HUES6 (cell line): ENCODE measurements around the gene INHBA.
A peak's percentile ranks its signal among the peaks of the same experiment; 100 is the strongest.

ENCODE experiments used
- H3K27ac ChIP-seq: 2 replicates; pipeline ENCODE4 v1.7.0; 2013; ENCODE audit warnings: low read depth, mild to moderate bottlenecking, low read length, inconsistent platforms
- H3K27me3 ChIP-seq: 2 replicates; pipeline ENCODE4 v1.6.1; 2013; ENCODE audit warnings: low read length; ENCODE audit not compliant: control insufficient read depth, insufficient read depth
- H3K36me3 ChIP-seq: 2 replicates; pipeline ENCODE4 v1.6.1; 2013; ENCODE audit warnings: low read length; ENCODE audit not compliant: control insufficient read depth, insufficient read depth
- H3K4me1 ChIP-seq: 2 replicates; pipeline ENCODE4 v1.6.1; 2013; ENCODE audit warnings: low read length; ENCODE audit not compliant: control insufficient read depth, insufficient read depth
- H3K4me3 ChIP-seq: 2 replicates; pipeline ENCODE4 v1.5.1; 2013; ENCODE audit warnings: low read depth, low read length
- H3K9ac ChIP-seq: one replicate; pipeline ENCODE4 v1.6.1; 2013; ENCODE audit warnings: mild to moderate bottlenecking, low read length
- H3K9me3 ChIP-seq: 2 replicates; pipeline ENCODE4 v1.6.1; 2013; ENCODE audit warnings: low read depth, low read length; ENCODE audit not compliant: control insufficient read depth, insufficient read depth

Gene INHBA

DNA sequence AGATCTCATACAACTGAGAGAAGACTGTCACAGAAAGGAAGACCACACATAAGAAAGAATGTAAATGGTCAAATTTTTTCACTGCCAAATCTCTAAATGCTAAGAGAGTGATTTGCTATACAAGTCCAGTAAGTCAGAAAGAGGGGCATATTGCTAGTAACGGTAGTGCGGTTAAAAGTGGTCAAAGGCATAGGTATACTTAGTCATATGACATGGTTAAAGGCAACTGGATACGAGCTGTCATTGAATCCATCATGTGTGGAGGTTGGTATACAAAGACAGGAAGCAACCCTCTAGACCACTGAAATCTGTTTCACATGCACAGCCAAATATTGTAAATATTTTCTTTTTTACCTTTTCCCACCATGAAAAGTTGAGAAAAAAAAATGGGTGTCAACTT is 4.8 kb downstream of the INHBA start:
- no peaks in the 10 kb centered on the region for H3K9me3 ChIP-seq
- peaks cover 48% of the 10 kb centered on the region for H3K4me1 ChIP-seq
- H3K9ac ChIP-seq: no peak overlapping the region
- peaks cover 27% of the 10 kb centered on the region for H3K27me3 ChIP-seq
- no peaks in the 10 kb centered on the region for H3K36me3 ChIP-seq
- peak overlapping the region; percentile 79 for H3K4me3 ChIP-seq
- H3K27ac ChIP-seq: no peak overlapping the region

DNA sequence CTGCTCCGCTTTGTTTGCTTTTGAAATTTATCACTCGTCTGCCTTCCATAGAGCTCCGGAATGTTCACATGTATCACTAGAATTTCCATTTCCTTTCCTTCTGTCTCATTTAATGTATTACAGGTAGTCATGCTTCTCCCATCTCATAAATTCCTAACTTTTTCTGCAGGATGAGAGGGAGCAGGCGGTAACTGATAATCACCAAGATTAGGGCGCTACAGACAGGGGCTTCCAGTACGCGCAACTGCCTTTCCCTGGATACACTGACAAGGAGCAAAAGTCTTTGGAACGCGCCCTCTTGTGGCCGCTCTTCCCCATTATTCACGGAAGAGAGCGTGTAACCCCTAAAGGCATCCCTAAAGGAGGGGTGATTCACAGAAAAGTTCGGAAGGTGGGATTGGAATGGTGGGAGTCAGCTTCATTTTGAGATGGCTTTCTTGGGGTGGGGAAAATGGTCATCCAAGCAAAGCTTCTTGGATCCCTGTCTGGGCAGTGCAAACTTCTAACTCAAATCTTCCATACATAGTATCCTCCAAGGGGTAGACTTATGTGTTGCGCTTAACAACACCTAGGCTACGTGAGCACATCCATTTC is 6.5 kb downstream of the INHBA start:
- no peaks in the 10 kb centered on the region for H3K9me3 ChIP-seq
- H3K4me1 ChIP-seq: peaks cover 43% of the 10 kb centered on the region
- H3K27ac ChIP-seq: no peak overlapping the region
- H3K4me3 ChIP-seq: no peak overlapping the region
- H3K27me3 ChIP-seq: peaks cover 19% of the 10 kb centered on the region
- peak overlapping the region; percentile 7 for H3K9ac ChIP-seq
- H3K36me3 ChIP-seq: no peaks in the 10 kb centered on the region

DNA sequence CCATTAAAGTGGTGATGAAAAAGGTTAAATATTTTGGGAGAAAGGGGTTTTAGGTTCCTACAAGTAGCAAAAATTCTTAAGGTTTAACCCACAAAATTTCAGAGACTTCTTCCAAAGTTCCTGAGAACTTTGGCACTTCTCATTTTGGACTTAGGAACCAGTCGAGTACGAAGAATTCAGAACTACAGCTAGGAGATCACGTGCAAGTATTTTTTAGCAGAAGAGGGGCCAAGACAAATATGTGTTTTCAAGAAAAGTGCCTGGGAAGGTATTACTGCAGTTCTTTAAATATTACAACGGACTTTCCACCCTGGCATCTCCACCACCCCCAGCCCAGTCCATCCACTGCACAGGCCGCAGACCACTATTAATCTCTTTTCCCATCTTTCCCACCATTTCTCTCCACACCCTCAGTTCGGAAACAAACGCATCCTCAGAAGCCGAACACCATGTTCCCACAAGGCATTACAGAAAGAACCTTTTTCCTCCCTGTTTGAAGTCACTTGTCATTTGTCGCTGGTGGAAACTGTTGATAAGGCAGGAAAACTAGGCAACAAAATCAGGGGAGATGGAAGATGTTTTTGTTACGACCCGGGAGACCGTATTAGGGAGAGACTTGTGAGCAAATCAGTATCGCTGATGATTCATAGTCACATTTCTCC is 7.1 kb downstream of the INHBA start:
- Histone ChIP-seq H3K4me3 (no peak overlapping the region), H3K4me1 (peaks cover 39% of the 10 kb centered on the region), H3K9me3 (no peaks in the 10 kb centered on the region), H3K27me3 (peaks cover 15% of the 10 kb centered on the region), H3K9ac (peak overlapping the region; percentile 7), H3K36me3 (no peaks in the 10 kb centered on the region), H3K27ac (no peak overlapping the region)

- Histone ChIP-seq H3K4me1 (peaks cover 38% of the 10 kb centered on the region), H3K9ac (no peak overlapping the region), H3K9me3 (no peaks in the 10 kb centered on the region), H3K27ac (no peak overlapping the region), H3K36me3 (no peaks in the 10 kb centered on the region), H3K27me3 (peaks cover 8% of the 10 kb centered on the region), H3K4me3 (no peak overlapping the region)
Measured at GRCh38 chr7:41694495-41694894, 8.4 kb downstream of the INHBA start.

DNA sequence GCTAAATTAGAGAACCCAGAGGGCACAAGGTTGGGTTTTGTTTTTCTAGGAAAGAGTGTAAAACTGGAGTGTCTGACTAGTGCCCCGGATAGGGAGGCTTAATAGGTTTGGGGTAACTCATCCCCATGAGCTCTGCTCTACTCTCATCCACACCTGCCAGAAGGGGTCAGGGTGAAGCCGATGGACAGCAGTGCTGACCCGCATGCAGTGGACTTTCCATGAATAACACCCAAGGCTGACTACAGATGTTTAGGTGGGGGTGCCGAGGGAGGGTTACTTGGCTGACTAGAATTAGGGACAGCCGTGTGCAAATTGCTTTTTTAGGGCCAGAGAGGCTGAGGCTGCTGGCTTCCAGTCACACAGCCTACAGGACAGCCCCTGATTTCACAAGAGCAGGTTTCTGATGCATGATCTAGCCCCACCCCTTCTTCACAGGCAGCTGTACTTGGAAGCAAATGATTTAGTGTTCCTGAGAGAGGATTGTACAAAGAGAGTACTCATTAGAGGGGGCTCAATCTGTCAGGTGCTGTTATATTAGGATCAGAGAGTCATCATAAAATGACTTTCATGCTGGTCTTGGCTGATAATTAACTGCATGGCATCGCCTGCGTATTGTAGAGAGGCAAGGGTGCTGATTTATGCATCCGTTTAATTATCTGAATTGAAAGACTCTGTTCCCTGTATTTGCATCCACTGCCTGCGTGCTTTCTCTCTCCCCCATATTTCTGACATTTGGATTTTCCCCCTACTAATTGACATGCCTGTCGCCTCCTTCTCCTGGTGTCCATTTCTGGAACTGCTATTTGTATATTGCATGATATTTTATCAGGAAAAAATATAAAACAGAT is 9.5 kb downstream of the INHBA start:
- Histone ChIP-seq H3K4me1 (peaks cover 27% of the 10 kb centered on the region), H3K9me3 (no peaks in the 10 kb centered on the region), H3K4me3 (no peak overlapping the region), H3K9ac (no peak overlapping the region), H3K27me3 (no peaks in the 10 kb centered on the region), H3K27ac (no peak overlapping the region), H3K36me3 (no peaks in the 10 kb centered on the region)

- no peak overlapping the region for H3K9ac ChIP-seq
- H3K9me3 ChIP-seq: no peaks in the 10 kb centered on the region
- no peak overlapping the region for H3K27ac ChIP-seq
Measured at GRCh38 chr7:41692251-41692650, 10.6 kb downstream of the INHBA start.

DNA sequence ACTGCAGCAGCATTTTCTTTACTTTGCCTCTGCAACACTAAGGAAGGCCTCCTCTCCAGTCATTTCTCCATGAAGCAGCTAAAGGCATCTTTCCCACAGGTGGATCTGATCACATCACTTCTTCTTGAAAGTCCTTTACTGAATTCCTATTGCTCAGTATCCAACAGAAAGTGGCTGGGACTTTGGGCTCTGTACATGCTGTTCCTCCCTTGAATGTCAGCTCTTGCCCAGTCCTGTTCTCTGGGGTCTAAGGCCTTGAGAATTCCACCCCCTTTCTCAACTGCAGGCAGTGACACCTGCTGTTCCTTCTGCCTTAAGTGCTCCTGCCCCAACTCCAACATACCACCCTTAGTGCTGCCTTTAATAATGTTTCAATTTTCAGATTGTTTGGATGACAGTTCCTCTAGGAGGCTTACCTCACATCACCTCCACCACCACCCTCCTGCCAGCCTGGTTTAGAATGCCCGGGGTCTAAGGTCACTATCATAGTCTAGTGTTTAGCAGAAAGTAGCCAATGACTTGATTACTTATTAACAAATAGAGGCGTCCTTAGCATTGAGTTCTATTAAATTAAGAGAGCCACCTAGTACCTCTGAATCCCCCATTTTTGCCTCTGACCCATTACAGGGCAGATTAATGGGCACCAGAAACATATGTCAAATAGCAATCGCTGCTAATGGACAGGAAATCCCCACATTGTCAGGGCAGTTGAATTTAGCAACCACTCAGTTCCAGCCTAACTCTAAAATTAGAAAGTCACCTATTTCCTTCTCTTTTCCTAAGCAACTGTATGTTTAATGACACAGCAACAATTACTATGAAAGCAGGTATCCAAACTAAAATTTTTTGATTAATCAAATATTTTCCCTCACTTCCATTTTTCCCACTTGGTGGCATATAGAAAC is 11.4 kb downstream of the INHBA start:
- Histone ChIP-seq H3K27me3 (no peaks in the 10 kb centered on the region), H3K4me1 (peaks cover 19% of the 10 kb centered on the region), H3K9ac (no peak overlapping the region), H3K4me3 (no peak overlapping the region), H3K9me3 (no peaks in the 10 kb centered on the region), H3K27ac (no peak overlapping the region), H3K36me3 (no peaks in the 10 kb centered on the region)

More at GRCh38 chr7:41692251-41692650, 10.6 kb downstream of the INHBA start:
- peaks cover 25% of the 10 kb centered on the region for H3K4me1 ChIP-seq
- no peaks in the 10 kb centered on the region for H3K36me3 ChIP-seq
- H3K4me3 ChIP-seq: no peak overlapping the region
- H3K27me3 ChIP-seq: no peaks in the 10 kb centered on the region

DNA sequence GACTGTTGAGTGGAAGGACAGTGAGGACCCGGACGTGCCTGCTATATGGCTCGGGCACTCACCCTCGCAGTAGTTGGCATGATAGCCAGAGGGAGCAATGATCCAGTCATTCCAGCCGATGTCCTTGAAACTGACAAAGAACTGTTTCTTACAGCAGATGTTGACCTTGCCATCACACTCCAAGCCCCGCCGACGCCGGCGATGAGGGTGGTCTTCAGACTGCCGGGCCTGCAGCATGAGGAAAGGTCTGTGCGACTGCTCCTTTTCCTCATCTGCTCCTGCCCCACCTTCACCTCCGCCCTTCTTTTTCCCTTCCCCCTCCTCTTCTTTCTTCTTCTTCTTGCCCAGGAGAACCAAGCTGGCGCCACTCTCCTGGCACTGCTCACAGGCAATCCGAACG is 13.1 kb downstream of the INHBA start:
- no peaks in the 10 kb centered on the region for H3K36me3 ChIP-seq
- H3K9me3 ChIP-seq: no peaks in the 10 kb centered on the region
- no peak overlapping the region for H3K9ac ChIP-seq
- H3K27me3 ChIP-seq: no peaks in the 10 kb centered on the region
- no peak overlapping the region for H3K27ac ChIP-seq
- peaks cover 9% of the 10 kb centered on the region; the same call in 1 of the 2 replicates for H3K4me1 ChIP-seq
- H3K4me3 ChIP-seq: no peak overlapping the region

- H3K36me3 ChIP-seq: no peaks in the 10 kb centered on the region
- no peak overlapping the region for H3K4me3 ChIP-seq
- peaks cover 9% of the 10 kb centered on the region; the same call in 1 of the 2 replicates for H3K4me1 ChIP-seq
- no peak overlapping the region for H3K9ac ChIP-seq
- H3K27me3 ChIP-seq: no peaks in the 10 kb centered on the region
- H3K27ac ChIP-seq: no peak overlapping the region
- no peaks in the 10 kb centered on the region for H3K9me3 ChIP-seq
Measured at GRCh38 chr7:41688906-41689305, 14.0 kb downstream of the INHBA start.

GRCh38 chr7:41688012-41688625 is 14.8 kb downstream of the INHBA start:
- no peak overlapping the region for H3K9ac ChIP-seq
- no peaks in the 10 kb centered on the region for H3K27me3 ChIP-seq
- no peak overlapping the region for H3K4me3 ChIP-seq
- peaks cover 5% of the 10 kb centered on the region; the same call in 1 of the 2 replicates for H3K4me1 ChIP-seq
- no peak overlapping the region for H3K27ac ChIP-seq
- H3K9me3 ChIP-seq: no peaks in the 10 kb centered on the region
- H3K36me3 ChIP-seq: no peaks in the 10 kb centered on the region
